Fibroblast of lung (primary cell): ENCODE measurements around the gene SENP7.

Experiments used
- EZH2 ChIP-seq: IDR thresholded peaks from 2 replicates; pipeline ENCODE4 v1.5.1; 2012; ENCODE audit warnings: low read length, control low read depth, mild to moderate bottlenecking; ENCODE audit errors: missing control alignments
- TF ChIP-seq, protein P1 (sequence below), 2 donors: IDR thresholded peaks in 1 of 2; conservative IDR thresholded peaks in 1 of 2; 1 replicate in 1 of 2; 2 replicates in 1 of 2; pipeline ENCODE4 v1.5.1; 2011 to 2012; ENCODE audit warnings: low read length in 2 of 2, control low read depth in 1 of 2, inconsistent platforms in 1 of 2, low read depth in 1 of 2, mild to moderate bottlenecking in 1 of 2

DNA sequence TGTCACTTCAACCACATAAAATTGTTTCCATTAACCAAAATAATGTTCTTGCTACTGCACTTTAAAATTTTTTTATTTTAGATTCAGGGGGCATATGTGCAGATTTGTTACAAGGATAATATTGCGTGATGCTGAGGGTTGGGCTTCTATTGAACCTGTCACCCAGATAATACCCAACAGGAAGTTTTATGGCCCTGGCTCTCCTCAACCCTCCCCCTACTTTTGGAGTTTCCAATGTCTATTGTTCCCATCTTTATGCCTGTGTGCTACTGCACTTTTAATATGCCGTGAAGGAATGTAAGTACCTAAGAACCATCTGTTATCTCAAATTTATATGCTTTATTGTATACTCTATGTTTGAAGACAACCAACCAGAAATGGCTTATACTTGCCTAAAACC is 150.6 kb downstream of the SENP7 start:
- TF ChIP-seq, protein P1, sequence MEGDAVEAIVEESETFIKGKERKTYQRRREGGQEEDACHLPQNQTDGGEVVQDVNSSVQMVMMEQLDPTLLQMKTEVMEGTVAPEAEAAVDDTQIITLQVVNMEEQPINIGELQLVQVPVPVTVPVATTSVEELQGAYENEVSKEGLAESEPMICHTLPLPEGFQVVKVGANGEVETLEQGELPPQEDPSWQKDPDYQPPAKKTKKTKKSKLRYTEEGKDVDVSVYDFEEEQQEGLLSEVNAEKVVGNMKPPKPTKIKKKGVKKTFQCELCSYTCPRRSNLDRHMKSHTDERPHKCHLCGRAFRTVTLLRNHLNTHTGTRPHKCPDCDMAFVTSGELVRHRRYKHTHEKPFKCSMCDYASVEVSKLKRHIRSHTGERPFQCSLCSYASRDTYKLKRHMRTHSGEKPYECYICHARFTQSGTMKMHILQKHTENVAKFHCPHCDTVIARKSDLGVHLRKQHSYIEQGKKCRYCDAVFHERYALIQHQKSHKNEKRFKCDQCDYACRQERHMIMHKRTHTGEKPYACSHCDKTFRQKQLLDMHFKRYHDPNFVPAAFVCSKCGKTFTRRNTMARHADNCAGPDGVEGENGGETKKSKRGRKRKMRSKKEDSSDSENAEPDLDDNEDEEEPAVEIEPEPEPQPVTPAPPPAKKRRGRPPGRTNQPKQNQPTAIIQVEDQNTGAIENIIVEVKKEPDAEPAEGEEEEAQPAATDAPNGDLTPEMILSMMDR (conservative IDR thresholded peaks at IDR 0.05 in 1 of 2, IDR thresholded peaks at IDR 0.05 in 1 of 2; ENCODE audit: low read depth in 1 of 2, low read length in 2 of 2) = no peak
- TF ChIP-seq EZH2 = no peak
